ENCODE measurements around the gene SGPL1.

Gene SGPL1

DNA sequence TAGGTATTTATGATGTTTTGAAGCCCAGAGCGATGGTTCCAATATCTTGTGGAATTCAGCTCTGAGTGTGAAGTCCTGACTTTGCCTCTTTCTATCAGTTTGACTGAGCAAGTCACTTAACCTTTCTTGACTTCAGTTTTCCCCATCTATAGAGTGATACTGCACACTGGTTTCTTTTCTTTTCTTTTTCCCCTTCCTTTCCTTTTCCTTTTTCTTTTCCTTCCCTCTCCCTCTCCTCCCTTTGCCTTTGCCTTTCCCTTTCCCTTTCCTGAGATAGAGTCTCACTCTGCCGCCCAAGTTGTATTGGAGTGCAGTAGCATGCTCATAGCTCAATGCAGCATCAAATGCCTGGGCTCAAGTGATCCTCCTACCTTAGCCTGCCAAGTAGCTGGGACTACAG lies 20.6 kb downstream of the SGPL1 start:
- TF ChIP-seq GATA2 (IDR thresholded peaks at IDR 0.05; ENCODE audit: low read depth, low read length) (no peak), GATA3 (IDR thresholded peaks at IDR 0.05; ENCODE audit: low read depth, low read length) (no peak)

DNA sequence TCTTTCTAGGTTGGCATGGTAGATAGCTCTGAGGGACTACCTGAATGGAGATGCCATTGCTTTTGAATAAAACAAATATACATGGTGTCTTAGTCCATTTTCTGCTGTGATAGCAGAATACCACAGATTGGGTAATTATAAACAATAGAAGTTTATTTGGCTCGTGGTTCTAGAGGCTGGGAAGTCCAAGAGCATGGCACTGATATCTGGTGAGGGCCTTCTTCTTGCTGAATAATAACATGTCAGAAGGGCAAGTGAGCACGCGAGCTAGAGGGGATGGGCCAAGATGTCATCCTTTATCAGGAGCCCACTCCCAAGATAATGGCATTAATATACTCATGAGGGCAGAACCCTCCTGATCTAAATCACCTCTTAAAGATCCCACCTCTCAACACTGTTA lies 21.9 kb downstream of the SGPL1 start:
- TF ChIP-seq GATA2 (IDR thresholded peaks at IDR 0.05; ENCODE audit: low read depth, low read length) (no peak), GATA3 (IDR thresholded peaks at IDR 0.05; ENCODE audit: low read depth, low read length) (no peak)

DNA sequence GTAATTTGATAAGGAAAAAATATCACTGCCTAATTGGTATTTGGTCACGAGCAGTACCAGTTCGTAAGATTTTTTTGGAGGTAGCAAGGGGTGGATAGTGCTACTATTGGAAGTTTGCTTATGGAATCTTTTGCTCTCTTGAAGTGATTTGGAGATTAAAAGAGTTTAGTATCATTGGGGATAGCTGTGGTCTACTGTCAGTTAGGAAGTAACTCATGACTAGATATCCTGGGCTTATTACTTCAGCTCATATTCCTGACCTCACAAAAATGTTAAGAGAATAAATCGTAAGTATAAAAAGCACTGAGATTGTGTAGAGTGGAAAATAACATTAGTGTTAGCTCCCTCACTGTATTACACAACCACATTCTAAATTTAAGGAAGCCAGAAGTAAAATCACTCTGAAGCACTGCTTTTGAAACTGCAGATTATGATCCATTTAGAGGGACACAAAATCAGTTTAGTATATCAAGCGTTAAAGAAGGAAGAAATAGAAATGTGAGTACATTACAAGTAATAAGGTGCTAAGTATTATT lies 22.6 kb downstream of the SGPL1 start:
- no peak for TF ChIP-seq GATA3 (IDR thresholded peaks at IDR 0.05; ENCODE audit: low read depth, low read length)
- no peak for TF ChIP-seq GATA2 (IDR thresholded peaks at IDR 0.05; ENCODE audit: low read depth, low read length)

DNA sequence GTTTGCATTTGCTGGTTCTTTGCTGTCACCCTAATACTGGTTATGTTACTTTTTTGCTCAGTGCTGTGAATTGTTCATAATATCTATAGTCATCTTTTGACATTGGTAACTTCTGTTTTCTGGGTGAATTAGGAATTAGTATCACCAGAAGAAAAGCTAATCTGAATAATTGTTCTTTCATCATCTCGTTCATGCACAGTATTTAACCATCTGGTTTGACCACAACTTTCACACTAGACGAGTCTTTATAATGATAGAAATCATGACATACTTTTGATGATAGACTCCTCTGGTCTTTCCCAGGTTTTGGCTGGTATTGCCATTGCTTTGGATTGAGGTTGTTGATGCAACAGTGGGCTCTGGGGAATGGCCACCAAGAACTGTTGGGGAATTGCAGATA lies 25.1 kb downstream of the SGPL1 start:
- no peak for TF ChIP-seq GATA3 (IDR thresholded peaks at IDR 0.05; ENCODE audit: low read depth, low read length)
- no peak for TF ChIP-seq GATA2 (IDR thresholded peaks at IDR 0.05; ENCODE audit: low read depth, low read length)

DNA sequence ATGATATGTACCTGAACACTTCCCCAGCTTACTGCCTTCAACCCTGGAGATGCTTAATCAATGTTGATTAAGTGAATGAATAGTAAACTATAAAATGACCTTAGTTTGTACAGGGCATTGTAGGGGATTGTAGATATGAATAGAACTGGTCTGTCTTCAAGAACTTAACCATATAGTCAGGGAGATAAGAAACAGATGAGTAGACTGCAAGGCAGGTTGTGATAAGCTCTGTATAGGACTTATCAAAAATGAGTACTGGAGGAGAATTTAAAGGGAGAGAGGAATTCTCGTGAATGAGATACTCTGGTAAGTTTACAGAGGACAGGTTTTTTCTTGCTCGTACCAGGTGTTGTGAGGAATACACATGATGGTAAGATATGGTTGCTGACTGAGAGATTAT lies 27.6 kb downstream of the SGPL1 start:
- TF ChIP-seq GATA3 (IDR thresholded peaks at IDR 0.05; ENCODE audit: low read depth, low read length) (no peak), GATA2 (IDR thresholded peaks at IDR 0.05; ENCODE audit: low read depth, low read length) (no peak)

DNA sequence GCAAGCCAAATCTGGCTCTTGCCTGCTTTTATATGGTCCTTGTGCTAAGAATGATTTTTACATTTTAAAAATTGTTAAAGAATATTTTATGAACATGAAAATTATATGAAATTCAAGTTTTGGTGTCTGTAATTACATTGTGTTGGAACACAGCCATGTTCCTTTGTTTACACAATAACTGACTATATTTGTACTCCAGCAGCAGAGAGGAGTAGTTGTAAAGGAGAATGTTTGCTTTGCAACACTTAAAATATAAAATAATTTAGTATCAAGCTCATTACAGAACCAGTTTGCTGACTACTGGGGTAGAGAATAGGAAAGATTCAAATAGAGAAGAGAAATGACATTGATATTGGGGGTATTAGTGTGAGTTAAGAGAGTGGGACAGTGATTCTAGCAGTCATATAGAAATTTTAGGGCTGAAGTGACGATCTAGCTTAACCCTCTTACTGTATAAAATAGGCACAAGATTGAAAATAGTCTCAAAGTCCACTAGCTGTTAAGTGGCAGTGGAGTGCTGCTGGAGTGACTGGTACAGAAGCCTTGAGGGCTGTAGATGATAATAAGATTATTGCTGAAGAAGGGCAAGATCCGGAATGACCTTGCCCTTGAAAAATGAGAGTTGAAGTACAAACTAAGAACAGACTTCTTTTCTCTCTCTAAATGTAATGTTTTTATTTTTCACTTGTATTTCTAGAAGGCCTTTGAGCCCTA lies 28.2 kb downstream of the SGPL1 start:
- TF ChIP-seq GATA3 (IDR thresholded peaks at IDR 0.05; ENCODE audit: low read depth, low read length) (no peak), GATA2 (IDR thresholded peaks at IDR 0.05; ENCODE audit: low read depth, low read length) (no peak)

DNA sequence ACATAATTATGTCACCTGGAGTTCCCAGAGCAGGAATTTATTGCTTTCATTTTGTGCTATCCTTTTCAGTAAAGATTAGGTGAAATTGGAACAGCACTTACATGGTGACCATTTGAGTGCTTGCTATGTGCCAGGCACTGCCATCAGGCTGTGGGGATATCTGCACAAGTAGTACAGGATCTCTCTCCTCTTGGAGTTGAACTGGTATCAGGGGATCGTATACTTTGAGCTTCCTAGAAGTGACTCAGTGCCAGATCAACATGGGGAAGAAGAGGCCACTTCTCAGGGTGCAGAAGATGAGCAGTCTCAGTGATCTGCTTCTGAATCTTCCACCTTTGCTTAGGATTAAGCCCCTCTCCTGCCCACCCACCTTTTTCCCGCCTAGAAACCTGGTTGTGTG lies 29.5 kb downstream of the SGPL1 start:
- TF ChIP-seq GATA2 (IDR thresholded peaks at IDR 0.05; ENCODE audit: low read depth, low read length) (no peak), GATA3 (IDR thresholded peaks at IDR 0.05; ENCODE audit: low read depth, low read length) (no peak)

DNA sequence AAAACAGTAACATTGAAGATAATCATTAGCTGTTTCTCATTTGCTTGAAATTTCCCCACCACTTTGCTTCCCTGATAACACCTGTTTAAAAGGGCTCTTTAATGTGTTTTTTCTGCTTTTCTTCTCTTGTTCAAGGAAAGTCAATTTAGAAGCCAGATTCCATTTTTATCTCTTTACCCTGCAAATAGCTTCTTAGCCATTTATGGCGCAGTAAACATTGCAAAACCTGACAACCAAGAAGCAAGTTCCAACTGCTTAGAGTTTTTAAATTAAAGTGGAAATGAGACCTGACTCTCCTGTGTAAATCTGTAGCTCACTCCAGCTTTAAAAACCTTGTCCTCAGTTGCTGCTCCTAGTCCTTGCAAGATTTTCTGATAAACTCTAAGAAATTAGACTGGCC lies 30.1 kb downstream of the SGPL1 start:
- TF ChIP-seq GATA3 (IDR thresholded peaks at IDR 0.05; ENCODE audit: low read depth, low read length): no peak
- TF ChIP-seq GATA2 (IDR thresholded peaks at IDR 0.05; ENCODE audit: low read depth, low read length): no peak

DNA sequence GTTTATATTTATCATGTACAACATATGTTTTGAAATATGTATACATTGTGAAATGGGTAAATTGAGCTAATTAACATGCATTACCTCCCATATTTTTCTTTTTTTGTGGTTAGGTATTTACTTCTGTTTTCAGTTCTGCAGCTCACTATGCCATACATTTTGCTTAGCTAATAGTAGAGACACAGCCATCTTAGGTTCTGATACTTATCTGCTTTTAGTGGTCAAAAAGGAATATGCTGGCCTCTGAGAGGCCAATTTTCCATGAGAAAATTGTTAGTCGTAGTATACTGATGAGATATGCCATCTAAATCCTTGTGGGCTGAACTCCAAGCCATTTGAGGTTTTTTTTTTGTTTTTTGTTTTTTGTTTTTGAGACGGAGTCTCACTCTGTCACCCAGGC lies 31.0 kb downstream of the SGPL1 start:
- TF ChIP-seq GATA3 (IDR thresholded peaks at IDR 0.05; ENCODE audit: low read depth, low read length): no peak
- TF ChIP-seq GATA2 (IDR thresholded peaks at IDR 0.05; ENCODE audit: low read depth, low read length): no peak

DNA sequence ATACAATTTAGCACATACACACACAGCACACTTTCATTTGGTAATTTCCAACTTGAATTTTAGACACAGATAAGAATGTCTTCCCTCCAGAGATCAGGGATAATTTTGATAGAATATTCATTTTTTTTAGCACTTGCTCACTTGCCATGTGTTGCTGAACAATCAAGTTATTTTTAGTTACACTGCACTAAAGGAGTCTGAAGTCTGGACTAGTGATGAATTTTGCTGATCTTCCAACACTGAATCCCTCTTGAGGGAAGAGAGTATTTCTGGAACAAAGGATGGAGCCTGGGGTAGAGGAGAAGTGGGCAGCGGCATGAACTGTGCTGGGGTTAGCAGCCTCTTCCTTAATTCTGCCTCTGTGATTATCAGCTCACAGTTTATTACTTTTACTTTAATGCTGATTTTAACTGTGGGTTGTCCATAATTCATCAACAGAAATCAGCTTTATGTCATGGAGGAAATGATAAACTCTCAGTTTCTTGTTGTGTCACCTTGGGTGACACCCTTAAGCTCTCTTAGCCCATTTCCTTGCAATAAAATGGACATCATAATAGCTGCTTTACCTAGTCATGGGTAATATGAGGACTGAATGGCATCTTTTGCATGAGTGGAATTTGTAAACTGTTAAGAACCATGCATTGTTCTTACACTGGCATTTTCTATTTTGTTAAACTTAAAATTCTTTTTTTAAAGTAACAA lies 32.1 kb downstream of the SGPL1 start:
- TF ChIP-seq GATA3 (IDR thresholded peaks at IDR 0.05; ENCODE audit: low read depth, low read length): no peak
- TF ChIP-seq GATA2 (IDR thresholded peaks at IDR 0.05; ENCODE audit: low read depth, low read length): no peak

DNA sequence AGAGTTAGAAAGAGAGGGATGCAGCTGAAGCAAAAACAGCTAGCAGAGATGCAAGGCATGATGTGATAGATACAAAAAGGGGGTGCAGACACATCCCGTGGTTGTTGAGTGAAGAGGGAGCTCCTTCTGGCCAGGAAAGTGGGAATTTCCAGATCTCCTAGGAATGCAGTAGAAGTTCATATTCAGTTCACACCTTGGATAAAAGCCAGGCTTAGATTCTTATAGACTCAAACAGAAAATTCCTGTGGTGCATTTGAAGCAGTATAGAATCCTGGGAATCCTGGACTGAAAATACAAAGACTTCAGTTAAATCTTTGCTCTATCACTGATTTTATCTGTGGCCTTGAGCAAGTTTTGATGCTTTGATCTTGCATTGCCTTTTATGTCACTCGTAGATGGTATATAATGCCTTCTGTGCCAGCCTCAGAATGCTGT lies 33.9 kb downstream of the SGPL1 start:
- TF ChIP-seq GATA2 (IDR thresholded peaks at IDR 0.05; ENCODE audit: low read depth, low read length): no peak
- no peak for TF ChIP-seq GATA3 (IDR thresholded peaks at IDR 0.05; ENCODE audit: low read depth, low read length)

DNA sequence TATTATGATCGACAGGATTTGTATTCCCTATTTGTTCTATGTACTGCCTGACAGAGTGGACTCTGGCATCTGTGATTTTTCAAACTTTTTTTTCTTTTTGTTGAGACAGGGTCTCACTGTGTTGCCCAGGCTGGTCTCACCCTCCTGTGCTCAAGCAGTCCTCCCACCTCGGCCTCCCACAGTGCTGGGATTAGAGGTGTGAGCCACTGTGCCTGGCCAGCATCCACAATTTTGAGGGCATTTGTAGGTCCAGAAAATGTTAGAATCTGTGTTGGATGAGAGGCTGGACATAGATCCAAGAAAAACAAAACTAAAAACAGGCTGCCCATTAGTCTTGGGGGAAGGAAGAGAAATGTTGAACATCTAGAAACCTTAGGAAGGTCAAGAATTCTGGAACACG lies 34.3 kb downstream of the SGPL1 start:
- TF ChIP-seq GATA2 (IDR thresholded peaks at IDR 0.05; ENCODE audit: low read depth, low read length) (no peak), GATA3 (IDR thresholded peaks at IDR 0.05; ENCODE audit: low read depth, low read length) (no peak)

DNA sequence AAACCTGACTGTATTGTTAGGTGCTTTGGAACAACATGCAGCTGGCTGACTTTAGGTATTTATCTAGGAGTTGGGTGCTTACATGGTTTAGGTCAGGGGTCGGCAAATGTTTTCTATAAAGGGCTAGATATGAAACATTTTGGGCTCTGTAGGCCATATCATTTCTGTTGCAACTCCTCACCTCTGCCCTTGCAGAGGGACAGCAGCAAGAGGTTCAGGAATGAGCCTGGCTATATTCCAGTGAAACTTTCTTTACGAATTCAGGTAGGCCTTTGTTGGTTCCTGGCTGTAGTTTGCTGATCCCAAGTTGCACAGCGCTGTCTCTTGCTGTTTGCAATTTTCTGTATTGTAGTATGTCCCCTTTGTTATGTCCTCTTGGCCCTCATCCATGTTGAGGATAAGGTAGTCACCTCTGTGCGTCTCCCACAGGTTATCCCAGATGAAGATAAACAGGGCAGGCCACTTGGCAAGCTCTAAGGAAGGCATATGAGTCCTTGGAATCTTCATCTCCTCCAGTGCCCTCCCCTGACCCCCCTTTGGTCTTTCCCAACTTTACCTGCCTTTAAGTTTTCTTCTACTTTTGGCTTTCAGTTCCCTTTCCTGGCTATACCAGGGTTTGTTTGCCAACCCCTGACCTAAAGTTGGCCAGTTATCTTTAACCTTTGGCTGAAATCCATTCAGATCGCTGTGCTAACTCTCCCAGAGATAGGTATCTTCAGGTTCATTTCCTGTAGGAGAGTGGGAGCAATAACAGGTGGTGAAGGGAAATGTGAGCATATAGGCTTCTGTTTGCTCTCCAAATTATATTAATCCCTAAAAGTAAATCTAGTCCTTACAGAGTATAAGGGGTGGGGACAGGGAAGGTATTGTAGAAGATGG lies 36.1 kb downstream of the SGPL1 start:
- no peak for TF ChIP-seq GATA2 (IDR thresholded peaks at IDR 0.05; ENCODE audit: low read depth, low read length)
- no peak for TF ChIP-seq GATA3 (IDR thresholded peaks at IDR 0.05; ENCODE audit: low read depth, low read length)

DNA sequence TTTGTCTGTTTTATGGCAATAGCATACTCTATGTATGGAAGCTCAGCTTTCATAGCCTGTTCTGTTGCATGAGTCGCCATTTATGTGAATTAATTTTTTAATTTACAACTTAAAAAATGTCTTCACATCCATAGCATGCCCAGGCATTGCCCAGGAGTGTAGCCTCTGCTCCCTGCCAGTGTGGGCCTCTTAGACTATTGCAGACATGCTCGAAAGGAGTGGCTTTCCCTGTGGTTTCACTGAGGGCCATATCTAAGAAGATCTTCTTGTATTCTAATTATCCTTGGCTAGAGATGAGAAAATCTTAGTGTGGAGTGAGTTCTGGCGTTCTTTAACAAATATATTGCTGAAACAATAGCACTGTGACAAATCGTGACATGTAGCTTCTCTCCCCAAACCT lies 37.3 kb downstream of the SGPL1 start:
- TF ChIP-seq GATA2 (IDR thresholded peaks at IDR 0.05; ENCODE audit: low read depth, low read length) (no peak), GATA3 (IDR thresholded peaks at IDR 0.05; ENCODE audit: low read depth, low read length) (no peak)

Data from SH-SY5Y (cell line).